ENCODE measurements around the gene LRP8. TPM values are rescaled to one million over a fixed set of nuclear protein-coding genes. Genes with fewer than 3 reads are reported as not detected.

The LRP8 gene
- total and polyA plus RNA-seq, 2 of the 13 experiments (the other 11 are each of a cell fraction or from before 2014, with no cell fraction given), result 17.3 to 17.4 TPM

GRCh38 chr1:53307037-53307436, 20.8 kb downstream of the LRP8 start (continued):
- TF ChIP-seq RBM39 (IDR thresholded peaks at IDR 0.05; ENCODE audit: low read depth, low read length, poor library complexity, severe bottlenecking), result no peak

- POLR2A ChIA-PET, result no interaction called here
- no TSS peak for BruUV-seq (replicated peaks)
- no peak for TF ChIP-seq MZF1 (CRISPR knock-in tag; IDR thresholded peaks at IDR 0.05; ENCODE audit: borderline replicate concordance)
- TF ChIP-seq RXRB (CRISPR knock-in tag; IDR thresholded peaks at IDR 0.05; ENCODE audit: borderline replicate concordance), result no peak
- TF ChIP-seq ZNF318 (CRISPR knock-in tag; IDR thresholded peaks at IDR 0.05), result no peak
- TF ChIP-seq ZNF44 (CRISPR knock-in tag; IDR thresholded peaks at IDR 0.05), result no peak
- no peak for TF ChIP-seq HOMEZ (CRISPR knock-in tag; IDR thresholded peaks at IDR 0.05; ENCODE audit: low read depth)
- TF ChIP-seq MIER2 (CRISPR knock-in tag; IDR thresholded peaks at IDR 0.05), result no peak
- no peak for TF ChIP-seq CTCF (CRISPR knock-in tag; IDR thresholded peaks at IDR 0.05)
- no peak for TF ChIP-seq NFYC (CRISPR knock-in tag; IDR thresholded peaks at IDR 0.05)
- TF ChIP-seq ZNF547 (CRISPR knock-in tag; IDR thresholded peaks at IDR 0.05), result no peak
These were observed 21.7 kb downstream of the LRP8 start for GRCh38 chr1:53306168-53306567.

More at GRCh38 chr1:53306168-53306567, 21.7 kb downstream of the LRP8 start:
- H2AFZ ChIP-seq (ENCODE audit: low read length), result no peak overlapping the region
- no peak overlapping the region for H3K27ac ChIP-seq (ENCODE audit: extremely low read length, insufficient read depth, low read length)
- no peaks in the 10 kb centered on the region for H3K9me3 ChIP-seq (ENCODE audit: low read length)
- ATAC-seq (no peak), FAIRE-seq (no peak), DNase-seq (ENCODE audit: low spot score) (no peak)
- intact Hi-C loops (cut with micrococcal nuclease; ENCODE audit: unreplicated experiment), result no loop called here
- peaks cover 11% of the 10 kb centered on the region; the same call in 1 of the 2 replicates for H3K4me1 ChIP-seq (ENCODE audit: insufficient read depth, low read length)
- 90% methylated on average over 4 of the region's 4 CpGs for WGBS (ENCODE audit: low lambda C conversion rate)
- no peaks in the 10 kb centered on the region for H4K20me1 ChIP-seq (ENCODE audit: insufficient read depth, low read length)
- no peak overlapping the region for H3K4me2 ChIP-seq (ENCODE audit: low read depth, low read length)
- no peak overlapping the region for H3K4me3 ChIP-seq (replicated peaks in 1 of 3; ENCODE audit: insufficient read depth in 1 of 3, low read depth in 2 of 3, low read length in 3 of 3)
- CTCF ChIA-PET (ENCODE audit: low intra/inter-chr PET ratio, low total read pairs), result no interaction called here
- H3K9ac ChIP-seq (ENCODE audit: insufficient read depth, low read depth, low read length), result no peak overlapping the region
- H3K36me3 ChIP-seq (replicated peaks in 1 of 2; ENCODE audit: control insufficient read depth in 1 of 2, insufficient read depth in 2 of 2, low read length in 2 of 2), result peaks cover 1 to 9% of the 10 kb centered on the region in 2 experiments; a peak in 3 of 5 replicates
- H3K27me3 ChIP-seq (ENCODE audit: control insufficient read depth in 1 of 2, insufficient read depth in 2 of 2, low read length in 2 of 2), result no peaks in the 10 kb centered on the region
- in situ Hi-C loops (cut with HindIII; ENCODE audit: extremely low pct_ligation_motif_present, low pct_unique_long_range_greater_than_20kb), result no loop called here
- peaks cover 2% of the 10 kb centered on the region for H3K79me2 ChIP-seq (ENCODE audit: insufficient read depth, low read length)
